Measurements from ENCODE around the gene SPG11. TPM values are rescaled to one million over a fixed set of nuclear protein-coding genes. Genes with fewer than 3 reads are reported as not detected.

Gene SPG11
- total and polyA plus RNA-seq, 2 of the 13 experiments (the other 11 are each of a cell fraction or from before 2014, with no cell fraction given), result 31.5 to 40.7 TPM

DNA sequence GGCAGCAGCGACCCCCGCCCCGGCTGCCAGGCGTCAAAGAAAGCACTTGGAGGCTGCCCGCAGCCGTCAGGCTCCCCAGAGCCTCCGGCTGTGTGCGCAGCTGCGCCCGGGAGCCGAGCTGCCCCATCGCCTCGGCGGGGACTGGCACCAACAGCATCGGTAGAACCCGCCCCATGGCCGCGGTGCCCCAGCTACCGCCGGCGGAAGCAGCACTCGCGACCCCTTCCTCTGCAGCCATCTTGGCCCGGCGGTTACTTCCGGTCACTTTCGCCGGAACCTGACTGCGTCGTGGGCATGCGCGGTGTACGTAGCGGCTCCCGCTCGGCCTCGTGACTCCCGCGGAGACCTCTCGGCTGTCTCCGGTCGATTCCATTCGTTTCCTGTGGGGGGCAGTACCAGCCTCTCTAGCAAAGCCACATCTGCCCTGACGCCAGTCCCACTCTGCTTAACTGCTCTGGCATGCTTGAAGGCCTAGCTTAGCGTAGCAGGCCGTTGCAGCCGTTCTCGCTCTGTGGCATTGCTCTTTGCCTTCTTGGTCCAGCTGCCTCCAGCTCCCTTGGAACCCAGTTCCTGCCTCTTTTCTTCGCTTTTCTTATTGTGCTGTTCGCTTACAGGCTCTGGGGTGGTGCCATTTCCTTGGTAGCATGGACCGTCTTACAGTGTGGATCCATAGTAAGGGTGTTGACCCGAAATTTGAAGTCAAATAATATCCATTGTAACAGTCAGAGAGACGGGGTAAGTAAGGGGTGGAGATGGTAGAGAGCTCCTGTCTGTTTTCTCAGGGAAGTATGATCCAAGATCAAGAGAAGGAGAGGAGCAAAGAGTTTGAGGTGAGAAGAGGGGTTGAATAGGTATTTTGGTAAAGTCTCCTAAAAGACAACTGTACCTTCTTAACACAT is at the start of gene SPG11 (continued):
- TF ChIP-seq ZBTB40 (IDR thresholded peaks at IDR 0.05) (peak; percentile 52), ZBTB40 (CRISPR knock-in tag; IDR thresholded peaks at IDR 0.05) (peak; percentile 77), ZNF232 (CRISPR knock-in tag; IDR thresholded peaks at IDR 0.05; ENCODE audit: borderline replicate concordance) (peak; percentile 76; the same call in 1 of the 2 replicates), SKI (IDR thresholded peaks at IDR 0.05; ENCODE audit: partially characterized antibody) (peak; percentile 20), ZNF546 (CRISPR knock-in tag; conservative IDR thresholded peaks at IDR 0.05) (peak; percentile 88), FOXK1 (CRISPR knock-in tag; IDR thresholded peaks at IDR 0.05; ENCODE audit: borderline replicate concordance, low read depth) (peak; percentile 73; the same call in 1 of the 2 replicates), ONECUT2 (CRISPR knock-in tag; IDR thresholded peaks at IDR 0.05) (peak; percentile 13; the same call in 1 of the 2 replicates), ATF7 (IDR thresholded peaks at IDR 0.05) (no peak), ATF7 (CRISPR knock-in tag; IDR thresholded peaks at IDR 0.05) (peak; percentile 77; the same call in 1 of the 2 replicates), CEBPB (IDR thresholded peaks at IDR 0.05; ENCODE audit: borderline replicate concordance, low read depth, low read length) (no peak), ZNF207 (IDR thresholded peaks at IDR 0.05; ENCODE audit: borderline replicate concordance) (no peak), BHLHE40 (IDR thresholded peaks at IDR 0.05; ENCODE audit: low read length) (peak; percentile 65), ZNF746 (CRISPR knock-in tag; IDR thresholded peaks at IDR 0.05) (no peak; the same call in 1 of the 2 replicates), TEAD2 (CRISPR knock-in tag; IDR thresholded peaks at IDR 0.05) (peak; percentile 94), BRD4 (CRISPR knock-in tag; IDR thresholded peaks at IDR 0.05) (peak; percentile 94), ZFP36L2 (CRISPR knock-in tag; IDR thresholded peaks at IDR 0.05) (no peak), HMG20B (CRISPR knock-in tag; conservative IDR thresholded peaks at IDR 0.05) (no peak), MIER2 (CRISPR knock-in tag; IDR thresholded peaks at IDR 0.05) (no peak; the same call in 1 of the 2 replicates), ZNF543 (CRISPR knock-in tag; IDR thresholded peaks at IDR 0.05) (peak; percentile 95)
- TF ChIP-seq, protein P1, sequence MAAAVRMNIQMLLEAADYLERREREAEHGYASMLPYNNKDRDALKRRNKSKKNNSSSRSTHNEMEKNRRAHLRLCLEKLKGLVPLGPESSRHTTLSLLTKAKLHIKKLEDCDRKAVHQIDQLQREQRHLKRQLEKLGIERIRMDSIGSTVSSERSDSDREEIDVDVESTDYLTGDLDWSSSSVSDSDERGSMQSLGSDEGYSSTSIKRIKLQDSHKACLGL (CRISPR knock-in tag; IDR thresholded peaks at IDR 0.05), result peak; percentile 79
- TF ChIP-seq, protein P2, sequence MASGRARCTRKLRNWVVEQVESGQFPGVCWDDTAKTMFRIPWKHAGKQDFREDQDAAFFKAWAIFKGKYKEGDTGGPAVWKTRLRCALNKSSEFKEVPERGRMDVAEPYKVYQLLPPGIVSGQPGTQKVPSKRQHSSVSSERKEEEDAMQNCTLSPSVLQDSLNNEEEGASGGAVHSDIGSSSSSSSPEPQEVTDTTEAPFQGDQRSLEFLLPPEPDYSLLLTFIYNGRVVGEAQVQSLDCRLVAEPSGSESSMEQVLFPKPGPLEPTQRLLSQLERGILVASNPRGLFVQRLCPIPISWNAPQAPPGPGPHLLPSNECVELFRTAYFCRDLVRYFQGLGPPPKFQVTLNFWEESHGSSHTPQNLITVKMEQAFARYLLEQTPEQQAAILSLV (CRISPR knock-in tag; IDR thresholded peaks at IDR 0.05; ENCODE audit: borderline replicate concordance), result peak; percentile 51; the same call in 1 of the 2 replicates
